ENCODE measurements around the gene OSTC.
A peak's percentile ranks its signal among the peaks of the same experiment; 100 is the strongest.
"Not testable (repeated sequence)": the region's sequence is repeated elsewhere in the genome, so short reads cannot be mapped to it uniquely, and the experiment has no call there.

The OSTC gene

DNA sequence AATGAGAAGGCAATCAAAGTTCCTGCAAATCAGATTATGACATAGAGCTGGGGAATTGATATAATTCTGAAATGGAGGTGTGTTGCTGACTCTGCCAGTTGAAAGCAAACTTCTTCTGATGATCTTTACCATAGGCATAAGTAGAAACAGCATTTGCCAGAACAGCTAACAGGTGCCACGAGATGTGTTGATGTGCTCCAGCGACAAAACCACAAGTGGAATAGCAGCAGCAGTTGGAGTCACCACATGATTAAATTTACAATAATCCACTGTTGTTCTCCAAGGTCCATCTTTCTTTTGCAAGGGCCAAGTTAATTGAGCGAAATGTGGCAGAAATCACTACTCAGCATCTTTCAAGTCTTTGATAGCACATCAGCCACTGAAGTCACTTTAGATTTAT, 3.7 kb upstream of the OSTC start:
- no peak for DNase-seq (ENCODE audit: low read depth, low spot score)

DNA sequence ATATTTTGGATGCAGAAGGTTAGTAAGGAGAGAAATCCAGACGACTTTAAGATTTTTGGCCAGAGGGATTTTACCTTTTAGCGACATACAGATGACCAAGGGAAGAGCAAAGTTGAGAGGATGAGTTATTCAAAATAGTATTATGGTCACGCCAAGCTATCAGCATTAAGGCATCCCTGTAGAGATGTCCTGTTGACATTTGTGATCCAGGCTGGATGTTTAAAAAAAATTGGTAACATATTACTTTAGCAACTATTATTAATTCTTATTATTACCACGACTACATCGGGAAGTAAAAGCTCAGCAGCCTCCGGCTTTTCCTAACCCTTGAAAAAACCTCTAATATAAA, 562 bp upstream of the OSTC start:
- DNase-seq (ENCODE audit: low read depth, low spot score): no peak

DNA sequence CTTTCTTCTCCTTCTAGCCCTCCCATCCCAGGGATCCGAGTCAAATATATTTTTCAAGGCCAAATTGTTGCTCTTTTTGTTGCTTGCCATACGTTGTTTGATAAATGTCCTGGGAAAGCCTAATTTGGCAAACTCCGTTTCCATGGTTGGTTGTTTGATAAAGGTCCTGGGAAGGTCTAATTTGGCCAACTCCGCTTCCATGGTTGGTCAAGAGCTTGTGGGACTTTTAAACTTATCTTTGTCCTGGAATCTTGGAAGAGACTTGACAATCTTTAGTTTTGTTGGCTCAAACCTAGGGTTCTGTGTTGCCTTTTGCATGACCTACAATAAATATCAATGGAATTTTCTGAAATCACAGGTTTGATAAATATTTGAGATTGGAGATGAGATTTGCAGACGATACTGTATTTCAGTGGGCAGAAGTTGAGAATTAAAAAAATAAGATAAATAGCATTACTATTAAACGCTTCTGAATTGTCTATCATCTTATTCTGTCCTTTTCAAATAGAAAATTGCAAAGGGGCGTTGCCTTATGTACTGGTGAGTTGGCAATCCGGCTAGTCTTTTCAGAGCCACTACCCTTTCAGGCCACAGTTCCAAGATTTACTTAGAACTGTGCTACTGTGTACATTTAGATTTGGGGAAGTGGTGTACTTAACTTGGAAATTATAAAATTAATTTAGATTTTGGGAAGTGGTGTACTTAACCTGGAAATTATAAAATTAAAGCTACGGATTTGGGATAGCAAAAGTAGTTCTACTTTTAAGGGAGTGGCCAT, 804 bp downstream of the OSTC start:
- peak; percentile 64 for DNase-seq (ENCODE audit: low read depth, low spot score)

DNA sequence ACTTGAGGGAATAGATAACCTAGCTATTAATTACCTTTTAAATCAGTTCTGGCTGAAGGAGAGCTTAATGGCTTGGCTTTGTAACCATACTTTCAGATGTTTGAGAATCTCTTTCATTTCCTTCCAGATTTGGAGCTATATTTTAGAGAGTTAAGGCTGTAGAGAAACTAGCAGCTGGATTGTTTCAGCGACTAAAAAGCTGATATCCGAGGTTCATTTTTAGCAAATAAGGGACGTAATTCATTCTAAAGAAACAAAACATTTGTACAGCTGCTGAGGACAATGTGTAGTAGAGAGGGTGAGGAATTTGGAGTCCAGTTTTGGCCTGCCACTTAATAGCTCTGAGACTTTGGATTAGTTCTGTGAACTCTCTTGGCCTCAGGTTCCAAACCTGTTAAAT, 12.2 kb downstream of the OSTC start:
- DNase-seq (ENCODE audit: low read depth, low spot score): no peak

DNA sequence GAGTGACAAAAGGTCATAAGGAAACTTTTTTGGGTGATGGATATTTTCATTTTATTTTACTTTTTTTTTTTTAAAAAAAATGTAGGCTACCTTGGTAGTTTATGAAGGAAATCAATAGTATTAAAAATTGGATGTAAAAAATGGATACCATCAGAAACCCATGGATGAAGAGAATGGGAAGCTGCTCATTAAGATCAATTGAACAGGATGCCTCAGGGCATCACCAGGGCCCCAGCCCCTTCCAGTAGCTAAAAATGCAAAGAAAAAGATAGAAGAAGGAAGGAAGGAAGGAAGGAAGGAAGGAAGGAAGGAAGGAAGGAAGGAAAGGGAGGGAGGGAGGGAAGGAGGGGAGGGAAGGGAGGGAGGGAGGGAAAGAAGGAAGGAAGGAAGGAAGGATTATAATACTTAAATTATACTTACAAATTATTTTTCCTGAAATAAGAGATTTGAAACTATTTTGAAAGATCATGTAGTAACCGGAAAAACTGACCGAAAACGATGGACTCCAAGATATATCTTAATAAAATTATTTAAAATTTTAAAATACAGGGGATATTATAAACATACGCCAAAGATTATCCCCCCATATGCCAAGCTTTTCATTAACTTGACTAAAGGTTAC, 24.1 kb downstream of the OSTC start:
- no peak for DNase-seq (ENCODE audit: low read depth, low spot score)

DNA sequence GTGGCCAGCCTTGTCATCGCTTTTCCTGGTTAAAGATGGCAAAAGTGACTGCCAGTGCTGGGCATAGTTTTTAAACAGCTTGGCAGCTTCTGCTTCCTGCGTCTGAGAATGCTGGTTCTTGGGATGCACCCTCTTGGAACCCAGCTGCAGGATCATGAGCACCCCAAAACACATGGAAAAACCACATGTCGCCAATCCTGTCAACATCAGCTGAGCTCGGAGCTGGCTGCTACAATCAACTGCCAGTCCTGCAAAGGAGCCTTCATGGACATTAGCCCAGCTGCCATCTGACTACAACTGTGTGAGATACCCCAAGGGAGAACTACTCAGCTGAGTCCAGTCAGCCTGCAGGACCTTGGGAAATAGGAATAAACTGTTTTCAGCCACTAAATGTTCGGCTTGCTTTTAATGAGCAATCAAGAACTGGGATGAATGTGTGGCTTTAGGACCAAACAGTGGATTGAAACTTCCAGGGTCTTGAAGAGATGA, 31.0 kb downstream of the OSTC start:
- DNase-seq (ENCODE audit: low read depth, low spot score): no peak

DNA sequence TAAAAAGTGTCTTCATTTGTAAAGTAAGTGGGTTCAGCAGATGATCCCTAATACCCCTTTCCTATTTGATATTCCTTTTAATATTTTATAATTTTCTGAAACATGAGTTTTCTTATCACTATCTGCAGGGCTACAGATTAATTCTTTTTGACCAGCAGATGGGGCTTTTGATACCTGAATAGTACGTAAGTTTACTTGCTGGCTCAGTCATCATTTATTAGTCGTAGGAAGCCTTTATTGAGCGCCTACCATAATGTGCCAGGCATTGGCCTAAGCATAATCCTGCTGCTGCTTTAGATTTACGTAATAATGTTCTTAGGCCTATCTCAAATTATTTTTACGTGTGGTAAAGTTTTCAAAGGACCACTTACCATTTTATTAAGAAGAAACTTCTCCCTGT, 33.1 kb downstream of the OSTC start:
- DNase-seq (ENCODE audit: low read depth, low spot score): peak; percentile 57

DNA sequence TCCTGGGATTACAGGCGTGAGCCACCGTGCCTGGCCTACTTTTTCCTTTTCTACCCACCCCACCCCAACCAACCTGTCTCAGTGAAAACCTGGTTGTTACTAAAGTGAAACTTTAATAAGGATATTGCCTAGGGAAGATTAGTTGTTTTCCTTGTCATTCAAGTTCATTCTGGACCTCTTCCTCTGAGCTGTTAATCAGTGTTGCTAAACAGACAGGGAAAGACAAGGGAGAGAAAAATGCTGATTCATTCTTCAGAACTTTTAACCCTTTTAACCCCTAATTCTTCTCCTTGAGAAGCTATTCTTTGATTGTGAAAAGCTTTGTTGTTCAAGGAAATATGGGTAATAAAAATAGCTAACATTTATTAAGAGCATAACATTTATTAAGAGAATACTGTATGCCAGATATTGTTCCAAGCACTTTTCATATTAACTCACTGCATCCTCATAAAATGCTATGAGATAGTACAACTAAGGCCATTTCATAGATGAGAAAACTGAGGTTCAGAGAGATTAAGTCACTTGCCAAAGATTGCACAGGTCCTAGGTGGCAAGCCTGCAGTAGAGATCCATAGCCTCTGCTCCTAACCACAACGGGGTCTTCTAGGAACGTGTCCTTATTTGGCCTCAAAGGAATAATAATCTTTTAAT, 34.8 kb downstream of the OSTC start:
- peak; percentile 8 for DNase-seq (ENCODE audit: low read depth, low spot score)

DNA sequence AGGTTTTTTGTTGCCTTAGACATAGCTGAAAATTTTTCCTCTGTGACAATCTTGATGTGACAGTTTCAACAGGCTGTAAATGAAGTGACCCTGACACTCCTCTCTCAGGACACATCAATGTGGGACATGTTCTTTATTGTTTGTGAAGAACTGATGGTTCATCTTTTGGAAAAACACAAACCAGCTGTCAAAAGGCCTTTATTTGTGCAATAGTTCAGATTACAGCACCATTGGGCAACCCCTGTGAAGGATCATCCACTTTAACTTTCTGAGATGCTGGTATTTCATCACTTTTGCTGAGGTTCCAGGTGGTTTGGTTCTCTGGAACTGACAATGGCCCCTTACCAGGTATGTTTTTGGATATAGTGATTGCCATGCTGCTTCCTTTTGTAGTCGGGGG, 40.3 kb downstream of the OSTC start:
- no peak for DNase-seq (ENCODE audit: low read depth, low spot score)

DNA sequence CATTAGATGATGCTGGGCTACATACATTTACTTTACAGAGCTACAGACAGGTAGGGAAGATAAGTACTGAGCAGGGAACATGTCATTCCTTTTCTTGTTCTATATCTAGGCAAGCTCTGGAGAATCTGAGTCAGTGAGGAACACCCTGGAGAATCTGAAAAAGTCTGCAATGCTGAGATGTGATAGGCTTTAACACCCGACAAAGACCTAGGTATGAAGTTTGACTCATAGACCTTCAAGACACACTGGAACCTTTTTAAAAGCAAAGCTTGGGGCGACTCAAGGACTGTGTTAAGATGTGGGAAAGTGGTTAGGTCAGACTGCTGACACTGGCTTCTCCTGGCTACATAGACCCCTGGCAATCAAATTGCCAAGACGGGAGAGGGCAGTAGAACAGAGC, 42.8 kb downstream of the OSTC start:
- no peak for DNase-seq (ENCODE audit: low read depth, low spot score)

DNA sequence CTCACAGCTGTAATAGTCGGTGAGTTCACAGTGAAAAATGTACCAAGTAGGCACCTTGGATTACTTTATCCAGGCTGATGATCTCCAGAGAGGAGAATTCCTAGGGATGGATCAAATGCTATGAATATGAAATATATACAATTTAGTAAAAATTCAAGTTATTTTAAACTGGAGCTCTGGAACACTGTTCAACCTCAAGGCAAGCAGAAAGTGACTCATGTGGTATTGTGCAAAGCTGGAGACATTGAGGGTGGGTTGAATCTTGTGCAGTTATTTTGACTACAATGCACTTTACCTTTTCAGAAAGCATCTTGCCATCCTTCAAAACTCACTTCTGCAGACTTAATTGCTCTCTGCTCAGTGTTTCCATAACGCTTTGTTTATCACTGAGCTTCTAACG, 43.4 kb downstream of the OSTC start:
- DNase-seq (ENCODE audit: low read depth, low spot score): peak; percentile 5

DNA sequence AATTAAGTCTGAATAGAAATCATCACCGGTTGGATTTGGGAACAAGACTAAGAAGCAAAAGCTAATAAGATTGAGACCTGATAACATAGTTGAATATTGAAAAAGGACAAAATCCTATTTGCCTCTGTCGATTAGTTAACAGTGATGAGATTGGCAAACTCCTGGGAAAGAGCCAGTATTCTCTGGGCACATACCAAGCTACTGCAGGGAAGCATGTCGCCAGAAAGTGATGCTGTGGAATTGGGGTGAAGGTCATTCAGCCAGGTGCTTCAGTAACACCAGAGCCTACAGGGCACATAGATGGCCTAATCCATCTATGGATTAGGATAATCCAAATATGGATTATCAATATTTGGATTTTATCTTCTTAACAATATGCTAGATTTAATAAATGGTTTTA, 44.0 kb downstream of the OSTC start:
- DNase-seq (ENCODE audit: low read depth, low spot score): no peak

DNA sequence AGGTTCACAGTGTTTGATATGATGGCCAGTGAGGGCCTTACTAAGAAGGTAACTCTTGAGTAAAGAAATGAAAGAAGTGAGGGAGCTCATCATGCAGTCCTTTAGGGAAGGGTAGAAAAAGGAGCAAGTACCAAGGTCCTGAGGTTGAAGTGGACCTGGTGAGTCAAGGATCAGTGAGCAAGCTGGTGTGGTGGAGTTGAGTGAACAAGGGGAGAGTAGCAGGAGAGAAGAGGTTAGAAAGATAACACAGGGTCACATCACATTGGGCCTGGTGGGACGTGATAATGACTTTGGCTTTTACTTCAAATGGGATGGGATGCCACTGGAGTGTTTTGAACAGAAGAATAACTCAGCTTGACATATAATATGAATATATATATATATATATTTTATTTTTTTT, 44.7 kb downstream of the OSTC start:
- no peak for DNase-seq (ENCODE audit: low read depth, low spot score)

DNA sequence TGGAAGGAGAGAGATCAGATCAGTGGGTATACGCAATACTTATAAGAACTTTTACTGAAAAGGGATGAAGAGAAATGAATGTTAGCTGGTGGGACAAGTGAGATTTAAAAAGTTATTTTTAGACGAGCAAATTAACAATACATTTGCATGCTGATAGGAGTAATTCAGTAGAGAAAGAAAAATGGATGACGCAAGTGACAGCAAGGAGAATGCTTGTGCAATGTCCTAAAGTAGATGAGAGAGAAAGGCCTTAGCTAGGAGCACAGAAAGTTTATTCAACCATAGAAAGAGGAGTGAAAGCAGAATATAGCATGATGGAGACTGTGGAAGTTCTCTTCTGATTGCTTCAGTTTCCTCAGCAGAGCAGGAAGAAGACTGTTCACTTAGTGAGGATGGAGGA, 45.8 kb downstream of the OSTC start:
- DNase-seq (ENCODE audit: low read depth, low spot score): no peak

DNA sequence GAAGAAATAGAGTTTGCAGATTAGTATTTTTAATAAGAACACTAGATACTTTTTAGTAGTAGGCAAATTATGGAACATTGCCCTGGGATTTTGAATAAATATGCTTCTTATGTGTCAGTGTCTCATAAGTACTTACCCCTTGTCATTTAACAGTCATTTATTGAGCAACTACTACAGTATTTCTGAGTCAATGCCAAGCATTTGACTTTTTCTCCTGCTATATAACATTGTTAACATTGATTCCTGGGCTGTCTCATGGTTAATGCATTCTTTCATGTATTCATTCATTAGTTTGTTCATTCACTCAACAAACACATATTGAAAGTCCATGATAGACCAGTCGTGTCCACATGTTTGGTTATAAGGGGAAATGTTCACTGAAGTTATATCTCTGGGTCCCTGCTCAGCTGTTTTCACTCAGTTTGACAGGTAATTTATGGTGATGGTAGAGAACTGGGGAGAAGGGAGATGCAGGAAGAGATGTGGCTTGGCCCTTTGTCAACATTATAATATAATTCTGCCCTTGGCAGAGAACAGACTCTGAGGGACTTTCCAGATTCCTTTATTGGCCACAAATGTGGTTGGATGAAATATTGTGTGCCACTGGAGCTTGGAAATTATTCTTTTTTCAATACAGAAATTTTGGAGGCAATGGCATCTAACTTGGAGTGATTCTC, 49.8 kb downstream of the OSTC start:
- DNase-seq (ENCODE audit: low read depth, low spot score): peak; percentile 86

DNA sequence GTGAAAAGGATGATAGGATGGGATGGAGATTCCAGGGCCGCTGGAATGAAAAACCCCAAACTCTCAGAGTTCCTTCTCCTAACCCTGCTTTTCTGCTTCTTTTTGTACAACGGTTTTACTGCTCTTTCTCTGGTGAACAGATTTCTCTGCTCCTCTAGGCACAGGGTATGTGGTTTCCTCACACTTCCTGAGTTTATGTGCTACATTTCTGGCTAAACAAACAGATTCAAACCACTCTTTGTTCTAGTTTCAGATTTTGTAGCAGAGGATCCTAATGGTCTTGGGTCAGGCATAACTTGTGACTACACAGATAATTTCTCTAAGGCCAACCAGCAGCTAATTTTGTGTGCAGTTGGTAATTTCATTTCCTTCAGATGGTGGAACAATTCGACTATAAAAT, 52.6 kb downstream of the OSTC start:
- DNase-seq (ENCODE audit: low read depth, low spot score): peak; percentile 43

DNA sequence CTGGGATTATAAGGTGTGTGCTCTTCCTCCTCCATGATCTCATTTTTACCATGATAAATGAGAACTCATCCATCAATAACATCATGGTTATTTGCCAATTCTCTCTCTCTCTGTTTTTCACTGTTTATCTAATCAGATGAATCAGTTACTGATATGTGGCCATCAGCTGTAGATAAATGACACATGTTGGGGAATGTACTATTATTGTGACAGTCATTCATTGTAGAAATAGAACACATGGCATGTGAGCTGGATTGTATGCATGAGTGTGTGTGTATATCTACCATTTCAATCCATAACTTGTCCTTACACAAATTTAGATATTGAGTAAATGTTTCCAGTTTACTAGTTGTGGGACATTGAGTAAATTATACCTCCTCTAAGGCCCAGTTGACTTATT, 53.0 kb downstream of the OSTC start:
- no peak for DNase-seq (ENCODE audit: low read depth, low spot score)

DNA sequence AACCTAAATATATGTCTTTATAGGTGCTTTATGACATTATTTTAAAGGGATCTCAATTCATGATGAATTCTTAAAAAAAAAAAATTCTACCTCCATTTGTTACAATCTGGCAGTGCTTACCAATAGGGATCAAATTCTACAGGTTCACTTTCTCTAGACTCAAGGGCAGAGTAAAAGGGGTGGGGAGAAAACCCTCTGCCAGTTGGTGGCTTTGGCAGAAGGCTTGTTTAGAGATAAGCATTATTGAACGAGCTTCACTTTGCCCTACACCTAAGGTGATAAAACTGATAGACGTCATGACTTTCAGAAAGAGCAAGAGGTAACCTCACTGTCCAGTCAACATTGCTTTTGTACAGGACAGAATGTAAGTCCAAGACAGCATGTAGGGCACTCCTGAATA, 53.6 kb downstream of the OSTC start:
- DNase-seq (ENCODE audit: low read depth, low spot score): no peak

DNA sequence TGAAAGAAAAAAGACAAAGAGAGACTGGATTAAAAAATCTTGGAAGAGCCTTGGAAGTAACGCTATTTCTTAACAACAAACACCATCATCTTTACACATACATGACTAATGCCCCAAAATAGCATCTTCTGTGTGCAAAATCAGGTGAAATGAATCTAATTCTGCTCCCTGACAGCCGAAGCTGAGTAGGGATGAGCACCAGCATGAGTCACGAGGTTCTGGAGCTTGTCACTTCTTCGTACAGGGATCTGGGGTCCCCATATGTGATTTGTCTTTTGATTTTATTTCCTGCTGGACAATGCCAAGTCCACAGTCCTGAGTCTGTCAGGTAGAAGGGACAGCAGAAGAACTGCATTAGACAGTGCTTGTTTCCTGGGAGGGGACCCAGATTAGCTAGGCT, 55.9 kb downstream of the OSTC start:
- DNase-seq (ENCODE audit: low read depth, low spot score): no peak

DNA sequence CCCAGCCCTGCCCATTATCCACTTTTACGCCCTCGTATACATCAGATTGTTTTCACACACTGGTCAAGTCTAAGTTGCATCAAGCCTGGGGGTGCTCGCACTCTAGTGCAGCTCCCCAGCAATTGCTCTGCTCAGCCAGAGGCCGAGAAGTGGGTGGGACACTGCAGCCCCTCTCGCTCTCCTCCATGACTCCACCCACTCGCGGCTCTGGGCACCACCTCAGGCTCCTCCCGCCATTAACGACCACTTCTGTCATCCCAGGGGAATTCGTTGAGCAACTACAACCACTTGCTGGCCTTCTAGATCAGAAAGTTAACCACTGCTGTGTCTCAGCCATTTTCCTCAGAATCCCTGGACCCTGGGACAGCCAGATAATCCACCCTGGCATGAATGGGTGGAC, 58.8 kb downstream of the OSTC start:
- DNase-seq (ENCODE audit: low read depth, low spot score): no peak

DNA sequence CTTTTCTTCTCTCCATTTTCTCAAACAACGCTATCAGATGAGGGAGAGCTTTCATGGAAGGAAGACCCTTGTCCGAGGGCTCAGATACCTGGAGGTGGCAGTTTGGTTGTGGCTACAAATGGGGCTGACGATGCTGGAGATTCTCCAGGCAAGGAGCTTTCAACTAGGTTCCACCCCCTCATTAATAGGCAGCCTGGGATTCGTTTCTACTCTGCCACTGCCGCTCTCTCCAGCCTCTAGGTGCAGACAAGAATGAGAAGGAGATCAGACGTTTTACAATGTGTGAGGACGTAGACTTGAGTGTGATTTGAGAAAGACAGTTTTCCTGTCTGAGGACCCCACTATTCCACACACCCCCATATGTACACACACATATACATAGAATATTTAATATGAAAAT, 59.3 kb downstream of the OSTC start:
- no peak for DNase-seq (ENCODE audit: low read depth, low spot score)

DNA sequence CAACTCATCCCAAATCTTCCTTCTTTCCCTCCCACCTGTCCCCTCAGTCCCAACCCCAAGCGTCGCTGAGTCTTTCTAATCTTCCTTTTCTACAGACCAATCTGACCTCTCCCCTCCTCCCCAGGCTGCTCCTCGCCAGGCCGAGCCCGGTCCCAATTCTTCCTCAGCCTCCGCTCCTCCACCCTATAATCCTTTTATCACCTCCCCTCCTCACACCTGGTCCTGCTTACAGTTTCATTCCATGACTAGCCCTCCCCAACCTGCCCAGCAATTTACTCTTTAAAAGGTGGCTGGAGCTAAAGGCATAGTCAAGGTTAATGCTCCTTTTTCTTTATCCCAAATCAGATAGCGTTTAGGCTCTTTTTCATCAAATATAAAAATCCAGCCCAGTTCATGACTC, 60.2 kb downstream of the OSTC start:
- not testable (repeated sequence) for DNase-seq (ENCODE audit: low read depth, low spot score)

DNA sequence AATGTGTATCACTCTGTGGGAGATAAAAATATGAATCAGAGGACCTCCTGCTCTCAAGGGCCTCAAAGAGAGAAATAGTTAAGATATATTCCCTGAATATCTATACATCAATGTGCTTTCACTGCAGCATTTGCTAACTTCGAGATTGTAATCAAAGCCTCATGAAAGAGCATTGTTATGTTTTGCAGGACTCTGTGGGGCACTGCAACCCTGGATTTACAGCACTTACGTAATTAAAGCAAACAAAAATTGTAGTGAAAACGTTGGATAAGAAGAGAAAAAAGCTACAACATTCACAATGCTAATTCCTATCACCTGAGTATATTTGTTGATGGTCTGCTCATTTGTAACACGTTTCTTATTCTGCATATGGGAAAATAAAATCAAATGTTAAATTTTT, 64.5 kb downstream of the OSTC start:
- no peak for DNase-seq (ENCODE audit: low read depth, low spot score)

Data from astrocyte of the hippocampus (primary cell).